Stimulated activated CD8-positive, alpha-beta memory T cell treated with anti-CD3 and anti-CD28 coated beads, Interleukin-12 subunit alpha, Interleukin-12 subunit beta, amount 100 ng/mL, for 24 hours (primary cell): ENCODE measurements around the gene OR52A5.
"Not testable (repeated sequence)": the region's sequence is repeated elsewhere in the genome, so short reads cannot be mapped to it uniquely, and the experiment has no call there.

Source experiments
- DNase-seq: peaks from one replicate; pipeline ENCODE4 v3.0.0-alpha.2; 2020; ENCODE audit errors: extremely low read depth

OR52A5 gene

DNA sequence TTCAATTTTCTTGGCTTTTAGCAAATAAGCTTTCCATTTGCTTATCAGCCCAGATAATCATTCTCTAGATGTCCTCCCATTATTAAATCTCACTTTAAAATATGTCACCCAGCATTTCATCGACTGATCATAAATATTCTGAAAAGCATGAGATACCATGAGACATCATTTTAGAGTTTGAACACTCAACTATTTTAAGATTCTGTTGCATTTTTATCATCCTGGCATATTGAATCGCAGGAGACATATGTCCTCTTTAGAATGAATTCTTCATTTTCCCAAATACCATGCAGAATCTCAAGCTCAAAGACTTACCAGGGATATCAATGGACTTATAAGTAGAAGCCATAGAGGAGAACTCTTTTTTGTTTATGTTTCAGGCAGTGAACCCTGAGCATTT, at the start of gene OR52A5:
TSS of gene OR52A5 (minus strand) at position 361 of the 400 bp plus-strand sequence. CDS start 5,714 bp downstream, outside the sequence.
- no peak for DNase-seq

- DNase-seq = no peak
Observed at GRCh38 chr11:5178046-5178837, 40.1 kb upstream of the OR52A5 start.

DNA sequence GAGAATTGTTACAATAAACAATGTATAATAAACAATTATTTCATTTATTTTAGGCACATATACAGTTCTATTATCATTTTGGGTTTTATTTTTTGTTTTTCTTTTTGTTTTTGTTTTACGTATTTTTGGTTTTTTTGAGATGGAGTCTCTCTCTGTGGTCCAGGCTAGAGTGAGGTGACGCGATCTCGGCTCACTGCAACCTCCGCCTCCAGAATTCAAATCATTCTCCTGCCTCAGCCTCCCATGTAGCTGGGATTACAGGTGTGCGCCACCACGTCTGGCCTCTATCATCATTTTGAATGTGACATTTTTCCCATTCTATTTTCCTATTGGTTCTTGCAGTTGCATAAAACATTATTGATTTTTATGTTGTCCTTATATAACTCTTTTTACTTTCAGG, 36.8 kb upstream of the OR52A5 start:
- DNase-seq = no peak

DNA sequence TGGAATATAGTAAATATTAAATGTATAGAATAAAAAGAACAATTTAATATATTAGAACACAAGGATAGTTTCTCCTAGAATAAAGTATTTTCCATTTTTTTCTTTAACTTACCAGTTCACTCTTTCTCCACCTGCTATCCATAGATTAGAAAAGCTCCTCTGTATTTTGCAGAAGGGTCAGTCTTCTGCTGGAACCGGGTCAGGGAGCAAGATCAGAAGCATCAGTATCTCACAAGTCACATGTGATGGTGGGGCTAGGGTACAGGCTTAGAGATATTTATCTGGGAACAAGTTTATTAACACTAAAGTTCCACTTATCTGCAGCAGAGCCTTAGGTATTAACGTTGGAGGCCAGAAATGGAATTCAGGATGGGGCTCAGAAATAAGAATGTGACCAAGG, 33.7 kb upstream of the OR52A5 start:
- no peak for DNase-seq

GRCh38 chr11:5165898-5166297, 27.7 kb upstream of the OR52A5 start:
- DNase-seq = not testable (repeated sequence)

DNA sequence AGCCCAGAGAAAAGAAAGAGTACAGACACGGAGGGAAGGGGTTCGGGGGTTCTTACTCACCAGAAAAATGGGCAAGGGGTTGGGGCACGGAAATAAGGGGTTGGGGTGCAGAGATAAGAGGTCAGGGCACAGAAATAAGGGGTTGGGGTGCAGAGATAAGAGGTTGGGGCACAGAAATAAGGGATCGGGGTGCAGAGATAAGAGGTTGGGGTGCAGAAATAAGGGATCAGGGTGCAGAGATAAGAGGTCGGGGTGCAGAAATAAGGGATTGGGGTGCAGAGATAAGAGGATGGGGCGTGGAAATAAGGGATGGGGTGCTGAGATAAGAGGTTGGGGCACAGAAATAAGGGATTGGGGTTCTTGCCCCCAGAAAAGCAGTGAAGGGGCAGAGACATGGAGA, 26.7 kb upstream of the OR52A5 start:
- DNase-seq = not testable (repeated sequence)

- DNase-seq = not testable (repeated sequence)
Observed at GRCh38 chr11:5161045-5161444, 22.9 kb upstream of the OR52A5 start.

DNA sequence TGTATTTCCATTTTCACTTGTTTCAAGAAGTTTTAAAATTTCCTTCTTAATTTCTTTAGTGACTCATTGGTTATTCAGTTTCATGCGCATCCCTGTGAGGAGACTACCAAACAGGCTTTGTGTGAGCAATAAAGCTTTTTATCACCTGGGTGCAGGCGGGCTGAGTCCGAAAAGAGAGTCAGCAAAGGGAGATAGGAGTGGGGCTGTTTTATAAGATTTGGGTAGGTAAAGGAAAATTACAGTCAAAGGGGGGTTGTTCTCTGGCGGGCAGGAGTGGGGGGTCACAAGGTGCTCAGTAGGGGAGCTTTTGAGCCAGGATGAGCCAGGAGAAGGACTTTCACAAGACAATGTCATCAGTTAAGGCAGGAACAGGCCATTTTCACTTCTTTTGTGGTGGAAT, 22.1 kb upstream of the OR52A5 start:
- not testable (repeated sequence) for DNase-seq

GRCh38 chr11:5159806-5160205, 21.6 kb upstream of the OR52A5 start:
- no peak for DNase-seq

GRCh38 chr11:5154657-5155056, 16.5 kb upstream of the OR52A5 start, which contains the start of gene OR52A1:
OR52A1 (minus strand) TSS chr11:5154757; CDS start chr11:5152369, 2,388 bp downstream.
- no peak for DNase-seq

DNA sequence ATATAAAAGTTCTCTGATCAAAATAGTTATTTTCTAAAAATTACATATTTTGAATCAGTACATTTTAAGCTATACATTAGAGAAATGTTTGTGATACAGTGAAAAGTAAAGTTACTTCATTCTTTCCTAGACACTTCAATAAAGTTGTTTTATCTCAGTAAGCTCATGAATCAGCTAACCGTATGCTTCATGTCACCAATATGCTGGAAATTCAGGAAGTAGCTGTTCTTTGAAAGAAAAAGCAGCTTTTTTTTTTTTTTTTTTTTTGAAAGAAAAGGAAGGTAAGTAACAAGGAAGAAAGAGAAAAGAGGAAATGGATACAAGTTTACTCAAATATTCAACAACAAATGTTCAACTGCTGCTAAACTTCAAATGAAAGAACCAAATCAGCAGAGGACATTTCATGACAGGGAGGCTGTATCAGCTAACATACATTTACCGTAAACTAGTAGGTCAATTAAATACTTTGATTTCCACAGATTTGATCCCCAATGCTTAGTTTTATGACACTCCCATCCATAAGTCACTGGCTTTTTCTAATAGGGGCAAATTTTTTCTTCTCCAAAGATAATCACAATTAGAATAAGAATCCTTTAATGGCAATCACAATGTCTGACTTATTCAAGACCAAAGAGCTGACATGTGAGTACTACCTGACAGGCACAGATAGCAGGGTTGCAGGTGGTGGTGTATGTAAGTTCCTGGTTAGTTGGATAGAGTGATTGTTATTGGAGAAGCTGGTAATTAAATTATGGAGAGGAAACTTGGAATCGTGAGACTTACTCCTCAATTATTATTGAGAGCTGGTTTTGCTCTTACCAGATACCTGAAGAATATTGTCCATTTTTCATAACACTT, 15.6 kb upstream of the OR52A5 start:
- DNase-seq = no peak

GRCh38 chr11:5151713-5152153, 13.6 kb upstream of the OR52A5 start:
- DNase-seq = no peak

DNA sequence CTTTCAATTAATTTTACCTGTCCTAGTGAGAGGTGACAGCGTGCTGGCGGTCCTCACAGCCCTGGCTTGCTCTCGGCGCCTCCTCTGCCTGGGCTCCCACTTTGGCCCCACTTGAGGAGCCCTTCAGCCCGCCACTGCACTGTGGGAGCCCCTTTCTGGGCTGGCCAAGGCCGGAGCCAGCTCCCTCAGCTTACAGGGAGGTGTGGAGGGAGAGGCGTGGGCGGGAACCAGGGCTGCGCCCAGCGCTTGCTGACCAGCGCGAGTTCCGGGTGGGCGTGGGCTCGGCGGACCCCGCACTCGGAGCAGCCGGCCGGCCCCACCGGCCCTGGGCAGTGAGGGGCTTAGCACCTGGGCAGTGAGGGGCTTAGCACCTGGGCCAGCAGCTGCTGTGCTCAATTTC, 6.0 kb upstream of the OR52A5 start:
- not testable (repeated sequence) for DNase-seq

DNA sequence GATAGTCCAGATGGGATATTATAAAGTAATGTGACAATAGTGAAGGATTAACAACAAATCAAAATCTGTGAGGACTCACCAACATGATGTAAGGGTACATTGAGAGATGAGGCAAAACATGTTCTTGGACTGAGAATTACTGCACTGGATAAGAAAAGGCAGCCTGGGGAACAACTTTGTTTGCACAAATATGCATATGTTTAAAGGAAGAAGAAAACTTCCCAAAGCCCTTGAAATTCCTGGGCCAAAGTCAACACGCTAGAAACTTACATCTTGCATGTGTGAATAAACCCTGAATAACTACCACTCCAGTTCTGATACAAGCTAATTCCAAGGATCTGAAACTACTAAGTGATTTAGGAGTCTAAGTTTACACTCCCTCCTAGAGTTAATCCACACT, 1.1 kb downstream of the OR52A5 start:
- DNase-seq = no peak

DNA sequence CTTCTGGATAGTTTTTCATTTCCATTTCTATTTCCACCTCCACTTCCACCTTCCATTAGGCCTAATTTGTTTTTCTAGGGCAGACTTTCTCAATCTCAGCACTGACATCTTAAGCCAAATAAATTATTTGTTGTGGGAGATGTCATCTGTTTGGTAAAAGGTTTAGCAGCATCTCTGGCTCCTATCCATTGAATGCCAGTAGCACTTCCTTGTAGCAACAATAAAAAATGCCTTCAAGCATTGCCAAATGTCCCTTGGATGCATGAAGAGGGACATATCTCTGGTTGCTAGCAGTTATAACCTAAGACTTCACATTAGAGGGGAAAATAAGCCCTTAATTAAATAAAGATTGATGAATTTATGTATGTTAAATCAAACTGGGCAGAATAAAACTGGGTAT, 1.9 kb downstream of the OR52A5 start:
- no peak for DNase-seq

GRCh38 chr11:5131584-5132335, 6.4 kb downstream of the OR52A5 start:
- DNase-seq = no peak

- no peak for DNase-seq
Observed at GRCh38 chr11:5129457-5129877, 8.7 kb downstream of the OR52A5 start.

- no peak for DNase-seq
Observed at GRCh38 chr11:5124891-5125620, 13.1 kb downstream of the OR52A5 start.

GRCh38 chr11:5123802-5124521, 14.2 kb downstream of the OR52A5 start:
- peak; percentile 1 for DNase-seq

DNA sequence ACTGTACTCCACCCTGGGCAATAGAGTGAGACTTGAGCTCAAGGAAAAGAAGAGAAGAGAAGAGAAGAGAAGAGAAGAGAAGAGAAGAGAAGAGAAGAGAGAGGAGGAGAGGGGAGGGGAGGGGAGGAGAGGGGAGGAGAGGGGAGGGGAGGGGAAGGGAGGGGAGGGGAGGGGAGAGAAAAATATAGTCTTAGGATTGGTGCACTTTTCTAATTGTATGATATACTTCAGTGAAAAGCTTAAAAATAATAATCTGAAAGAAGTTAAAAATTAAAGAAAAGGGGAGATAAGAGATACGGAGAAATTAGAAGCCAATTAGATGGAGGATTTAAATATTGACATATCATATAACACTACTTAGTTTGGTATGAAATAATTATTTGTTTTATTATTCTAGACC, 19.3 kb downstream of the OR52A5 start:
- no peak for DNase-seq

DNA sequence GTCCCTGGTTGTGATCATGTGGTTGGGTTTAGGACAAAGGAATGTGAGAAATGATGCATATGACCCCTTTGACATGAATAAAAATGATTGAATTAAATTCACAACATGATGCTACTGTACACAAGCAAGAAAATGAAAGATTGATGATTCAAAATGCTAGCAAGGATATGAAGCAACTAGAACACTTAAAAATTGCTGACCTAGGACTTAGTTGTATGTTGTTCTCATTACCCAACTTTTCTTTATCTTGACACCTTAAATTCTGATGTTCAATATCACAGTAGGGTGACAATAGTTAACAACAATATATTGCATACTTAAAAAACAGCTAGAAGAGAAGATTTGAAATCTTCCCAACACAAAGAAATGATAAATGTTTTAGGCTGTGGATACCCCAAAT, 20.6 kb downstream of the OR52A5 start:
- no peak for DNase-seq
